ENCODE measurements around the gene C1orf159. TPM values are rescaled to one million over a fixed set of nuclear protein-coding genes. Genes with fewer than 3 reads are reported as not detected.
A peak's percentile ranks its signal among the peaks of the same experiment; 100 is the strongest.
"Not testable (repeated sequence)": the region's sequence is repeated elsewhere in the genome, so short reads cannot be mapped to it uniquely, and the experiment has no call there.

The C1orf159 gene
- total RNA-seq, 1 donor from 2014 or later: 9.8 TPM

DNA sequence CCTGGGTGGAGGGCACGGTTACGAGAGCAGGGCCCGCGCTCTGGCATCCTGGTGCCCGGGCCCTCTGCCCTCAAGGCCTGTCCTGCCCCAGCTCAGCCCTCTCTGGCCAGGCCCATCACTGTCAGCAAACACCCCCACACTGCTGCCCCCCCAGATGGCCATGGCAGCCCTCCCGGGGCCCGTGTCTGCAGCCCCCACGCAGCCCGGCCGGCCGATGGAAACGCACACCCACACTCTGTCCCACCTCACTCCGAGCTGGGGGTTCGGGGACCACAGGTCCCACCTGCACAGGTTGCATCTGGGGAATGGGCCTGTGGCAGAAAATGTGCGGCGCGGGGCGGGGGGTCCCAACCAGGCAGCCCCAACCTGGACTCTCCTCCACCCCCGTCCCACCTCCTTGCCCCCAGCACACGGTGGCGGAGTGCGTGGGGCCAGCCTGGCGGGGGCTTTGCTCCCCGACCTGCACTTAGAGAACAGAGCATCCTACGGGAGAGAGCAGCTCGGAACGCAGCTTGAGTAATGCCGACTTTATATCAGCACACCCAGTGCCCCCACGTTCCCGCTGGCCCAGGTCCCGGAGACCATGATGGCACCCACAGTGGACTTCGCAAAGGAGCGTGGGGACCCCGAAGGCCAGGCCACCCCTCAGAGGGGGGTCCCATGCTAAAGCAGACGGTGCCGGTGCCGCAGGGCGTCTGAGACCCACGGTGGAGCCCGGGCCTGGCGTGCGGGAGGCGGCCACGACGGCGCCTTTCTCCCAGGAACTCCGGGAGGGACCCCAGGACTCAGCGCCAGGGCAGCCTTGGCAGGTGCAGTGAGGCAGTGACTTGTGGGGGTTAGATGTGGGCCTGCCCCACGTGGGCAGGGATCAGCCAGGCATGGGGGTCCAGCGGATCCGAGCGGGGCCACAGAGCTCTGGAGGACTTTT is 34.3 kb downstream of the C1orf159 start:
- DNase-seq (ENCODE audit: low read depth): no peak

DNA sequence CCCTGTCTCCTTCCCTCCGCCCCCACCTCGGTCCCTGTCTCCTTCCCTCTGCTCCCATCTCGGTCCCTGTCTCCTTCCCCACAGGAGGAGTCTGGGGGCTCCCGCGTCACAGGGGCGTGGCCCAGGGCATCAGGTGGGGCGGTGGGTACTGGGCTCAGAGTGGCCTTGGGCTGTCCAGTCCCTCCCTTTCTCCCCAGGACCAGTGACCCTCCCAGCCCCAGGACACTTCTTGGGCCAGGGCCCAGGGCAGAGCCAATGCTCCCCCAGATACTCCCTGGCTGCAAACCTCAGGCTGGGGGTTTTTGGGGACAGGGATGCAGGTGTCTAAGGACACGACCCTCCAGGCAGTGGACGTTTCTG is 35.0 kb downstream of the C1orf159 start:
- no peak for DNase-seq (ENCODE audit: low read depth)

DNA sequence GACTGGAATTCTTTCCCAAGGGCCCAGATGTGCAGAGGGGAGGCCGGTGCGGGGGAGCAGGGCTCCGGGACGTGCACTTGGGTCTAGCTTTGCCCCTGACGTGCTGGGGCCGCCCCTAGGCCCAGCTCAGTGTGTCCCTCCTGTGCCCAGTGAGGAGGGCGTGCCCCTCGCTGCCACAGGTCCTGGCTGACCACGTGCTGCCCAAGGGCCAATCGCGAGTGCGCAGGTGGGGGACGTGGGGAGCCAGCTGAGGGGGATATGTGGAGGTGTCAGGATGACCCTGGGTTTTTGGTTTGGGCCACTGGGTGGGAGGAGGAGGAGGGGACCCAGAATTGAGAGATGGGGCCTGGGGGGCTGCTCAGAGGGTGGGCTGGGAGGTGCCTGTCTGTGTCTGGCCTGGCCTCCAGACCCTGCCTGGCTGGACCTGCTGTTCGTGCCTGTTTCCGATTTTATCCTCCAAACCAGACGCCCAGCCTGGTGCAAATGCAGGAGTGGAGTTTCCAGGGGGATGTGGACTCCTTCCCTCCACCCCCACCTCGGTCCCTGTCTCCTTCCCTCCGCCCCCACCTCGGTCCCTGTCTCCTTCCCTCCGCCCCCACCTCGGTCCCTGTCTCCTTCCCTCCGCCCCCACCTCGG is 35.6 kb downstream of the C1orf159 start:
- peak; percentile 33 for DNase-seq (ENCODE audit: low read depth)

DNA sequence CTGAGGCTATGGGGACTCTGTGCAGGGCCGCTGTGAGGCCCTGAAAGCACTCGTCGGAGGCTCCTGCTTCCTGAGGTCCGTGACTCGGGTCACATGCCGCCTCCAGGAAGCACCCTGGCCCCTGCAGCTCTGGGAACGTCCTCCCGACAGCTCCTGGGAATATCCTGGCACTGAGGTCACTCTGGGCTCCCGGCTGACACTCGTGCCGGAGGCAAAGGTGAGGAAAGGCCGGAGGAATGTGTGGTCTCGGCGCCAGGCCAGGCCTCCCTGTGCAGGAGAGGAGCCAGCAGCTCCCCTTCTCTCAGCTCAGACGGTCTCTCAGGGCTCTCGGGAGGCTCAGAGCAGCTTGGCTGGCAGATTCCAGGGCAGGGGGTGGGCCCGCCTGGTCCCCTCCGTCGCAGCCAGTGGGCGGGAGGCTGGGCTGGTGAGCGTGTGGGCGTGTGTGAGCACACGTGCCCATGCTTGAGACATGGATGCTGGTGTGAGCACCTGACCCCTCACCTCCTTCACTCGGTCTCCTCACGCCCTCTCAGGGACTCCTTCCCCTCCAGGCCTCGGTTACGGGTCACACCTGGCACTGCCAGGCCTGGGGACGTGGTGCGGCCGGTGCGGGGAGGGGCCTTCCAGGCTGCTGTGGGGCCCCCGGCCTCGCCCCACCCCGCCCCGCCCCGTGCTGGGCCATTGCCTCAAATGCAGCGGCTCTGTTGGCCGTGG is 36.3 kb downstream of the C1orf159 start:
- peak; percentile 89 for DNase-seq (ENCODE audit: low read depth)

DNA sequence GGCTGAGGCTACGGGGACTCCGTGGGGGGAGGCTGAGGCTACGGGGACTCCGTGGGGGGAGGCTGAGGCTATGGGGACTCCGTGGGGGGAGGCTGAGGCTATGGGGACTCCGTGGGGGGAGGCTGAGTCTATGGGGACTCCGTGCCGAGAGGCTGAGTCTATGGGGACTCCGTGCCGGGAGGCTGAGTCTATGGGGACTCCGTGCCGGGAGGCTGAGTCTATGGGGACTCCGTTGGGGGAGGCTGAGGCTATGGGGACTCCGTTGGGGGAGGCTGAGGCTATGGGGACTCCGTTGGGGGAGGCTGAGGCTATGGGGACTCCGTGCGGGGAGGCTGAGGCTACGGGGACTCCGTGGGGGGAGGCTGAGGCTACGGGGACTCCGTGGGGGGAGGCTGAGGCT is 38.5 kb downstream of the C1orf159 start:
- DNase-seq (ENCODE audit: low read depth): not testable (repeated sequence)

DNA sequence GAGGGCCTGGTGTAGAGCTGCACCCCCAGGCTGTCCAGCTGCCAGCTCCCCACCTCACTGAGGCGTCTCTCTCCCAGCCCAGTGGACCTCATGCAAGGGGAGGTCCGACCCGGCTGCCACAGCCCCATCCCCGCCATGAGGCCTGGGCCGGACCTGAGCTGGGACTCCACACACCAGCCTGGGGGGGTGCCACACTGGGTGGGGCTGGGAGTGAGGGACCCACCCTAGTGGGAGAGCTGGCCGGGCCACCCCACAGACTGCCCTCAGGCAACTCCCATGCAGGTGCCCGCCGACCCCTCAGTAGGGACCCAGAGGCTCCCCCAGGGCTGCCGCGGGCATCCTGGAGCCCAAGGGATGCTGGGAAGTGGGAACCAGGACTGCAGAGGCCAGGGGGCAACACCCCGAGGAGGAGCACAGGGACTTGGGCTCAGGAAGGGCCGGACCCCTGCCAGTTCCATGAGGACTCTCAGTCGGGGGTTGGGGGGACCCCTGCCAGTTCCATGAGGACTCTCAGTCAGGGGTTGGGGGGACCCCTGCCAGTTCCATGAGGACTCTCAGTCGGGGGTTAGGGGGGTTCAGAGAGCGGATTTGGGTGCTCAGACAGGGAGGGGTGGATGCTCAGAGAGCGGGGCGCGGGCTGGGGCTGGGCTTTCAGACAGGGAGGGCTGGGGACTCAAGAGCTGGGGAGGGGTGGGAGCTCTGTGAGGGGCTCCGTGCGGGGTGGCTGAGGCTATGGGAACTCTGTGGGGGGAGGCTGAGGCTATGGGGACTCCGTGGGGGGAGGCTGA is 40.5 kb downstream of the C1orf159 start:
- no peak for DNase-seq (ENCODE audit: low read depth)

DNA sequence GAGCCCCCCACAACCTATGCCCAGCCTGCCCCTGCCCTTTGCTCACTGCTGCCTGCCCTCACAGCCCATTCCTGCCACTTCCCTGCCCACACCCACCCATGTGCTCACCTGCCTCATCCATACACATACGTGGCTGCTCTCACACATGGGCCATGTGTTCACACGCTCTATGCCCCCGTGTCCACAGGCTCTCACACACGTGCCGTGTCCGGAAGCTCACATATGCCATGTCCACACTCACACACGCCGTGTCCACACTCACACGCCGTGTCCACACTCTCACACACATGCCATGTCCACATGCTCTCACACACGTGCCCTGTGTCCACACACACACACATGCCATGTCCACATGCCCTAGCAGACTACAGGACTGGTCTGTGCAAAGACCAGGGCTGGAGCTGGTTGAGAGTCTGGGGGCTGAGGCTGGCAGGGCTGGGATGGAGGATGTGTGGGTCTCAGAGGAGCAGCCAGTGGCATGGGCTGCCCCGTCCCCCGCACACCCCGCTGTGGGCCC is 41.2 kb downstream of the C1orf159 start:
- no peak for DNase-seq (ENCODE audit: low read depth)

DNA sequence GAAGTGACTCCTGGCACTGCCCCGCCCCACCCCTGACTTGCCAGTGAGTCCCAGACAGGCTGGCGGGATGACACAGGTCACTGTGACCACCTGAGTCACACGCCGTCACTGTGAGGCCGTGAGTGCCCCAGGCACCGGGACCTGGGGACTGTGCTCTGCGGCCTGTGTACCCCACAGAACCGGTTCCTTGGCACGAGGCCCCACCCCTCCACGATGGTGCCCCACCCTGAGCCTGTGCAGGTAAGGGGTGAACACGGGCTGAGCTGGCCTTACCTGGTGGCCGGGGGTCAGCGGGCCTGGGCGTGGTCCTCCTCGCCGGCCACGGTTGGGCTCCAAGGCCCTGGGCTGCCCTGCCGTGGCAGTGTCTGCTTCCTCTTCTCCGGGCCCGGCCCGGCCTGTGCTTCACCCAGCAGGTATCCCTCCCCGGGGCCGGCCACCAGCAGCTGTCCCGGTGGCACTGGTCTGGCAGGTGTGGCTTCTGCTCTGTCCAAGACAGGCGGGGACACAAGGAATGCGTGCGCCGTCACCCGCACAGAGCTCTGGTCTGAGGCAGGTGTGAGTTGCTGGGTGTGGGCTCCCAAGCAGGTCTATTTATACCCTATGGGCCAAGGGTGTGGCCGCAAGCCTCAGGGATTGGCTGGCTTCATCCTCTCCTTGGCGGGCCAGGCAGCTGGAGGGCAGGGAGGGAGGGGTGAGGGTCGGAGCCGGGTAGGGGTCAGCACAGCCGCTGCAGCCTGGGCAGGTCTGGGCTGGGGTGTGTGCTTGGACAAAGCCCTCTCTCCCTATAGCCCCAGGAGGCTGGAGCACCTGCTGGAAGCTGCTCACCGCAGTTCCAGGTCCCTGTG is 41.9 kb downstream of the C1orf159 start, which contains the start of gene RNF223:
TSS of gene RNF223 (minus strand) at position 564 of the 845 bp plus-strand sequence. CDS start 1,740 bp downstream, outside the sequence.
- DNase-seq (ENCODE audit: low read depth): no peak

DNA sequence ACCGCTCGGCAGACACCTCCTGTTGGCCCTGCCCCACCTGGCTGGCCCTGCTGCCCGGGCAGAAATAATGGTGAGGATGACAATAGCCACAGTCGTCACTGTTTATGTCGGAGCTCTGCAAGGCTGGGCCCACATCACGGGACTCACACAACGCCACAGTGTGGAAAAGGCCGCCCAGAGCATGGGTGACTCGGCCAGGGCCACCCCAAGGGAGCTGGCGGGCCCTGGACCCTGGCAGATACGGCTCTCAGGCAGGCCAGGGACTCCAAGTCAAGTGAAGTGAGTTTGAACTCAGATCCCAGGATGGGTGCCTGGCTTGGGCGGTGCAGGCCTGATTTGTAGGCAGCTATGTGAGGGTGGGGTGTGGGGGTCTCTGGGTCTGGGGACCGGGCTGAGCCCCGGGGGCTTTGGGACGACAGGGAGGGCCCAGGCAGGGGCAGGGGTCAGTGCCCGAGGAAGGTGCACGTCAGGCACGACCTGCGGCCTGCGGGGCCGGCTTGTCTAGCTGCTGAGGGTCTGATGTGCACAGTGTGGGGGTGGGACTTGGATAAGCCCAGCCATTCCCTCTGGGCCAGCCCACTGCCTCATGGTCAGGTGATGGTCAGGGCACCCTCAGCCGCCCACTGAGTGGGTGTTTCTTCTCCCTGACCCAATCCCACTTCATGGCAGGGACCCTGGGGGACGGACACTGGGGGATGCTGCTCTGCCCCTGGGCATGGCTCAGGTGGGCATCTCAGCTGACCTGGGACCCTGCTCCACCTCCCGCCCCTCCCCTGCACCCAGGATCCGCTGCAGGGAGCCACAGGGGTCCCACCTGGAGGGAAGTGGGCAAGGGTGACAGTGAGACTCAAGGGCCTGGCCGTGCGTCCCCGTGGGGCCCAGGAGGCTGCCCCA is 42.8 kb downstream of the C1orf159 start:
- DNase-seq (ENCODE audit: low read depth): no peak

DNA sequence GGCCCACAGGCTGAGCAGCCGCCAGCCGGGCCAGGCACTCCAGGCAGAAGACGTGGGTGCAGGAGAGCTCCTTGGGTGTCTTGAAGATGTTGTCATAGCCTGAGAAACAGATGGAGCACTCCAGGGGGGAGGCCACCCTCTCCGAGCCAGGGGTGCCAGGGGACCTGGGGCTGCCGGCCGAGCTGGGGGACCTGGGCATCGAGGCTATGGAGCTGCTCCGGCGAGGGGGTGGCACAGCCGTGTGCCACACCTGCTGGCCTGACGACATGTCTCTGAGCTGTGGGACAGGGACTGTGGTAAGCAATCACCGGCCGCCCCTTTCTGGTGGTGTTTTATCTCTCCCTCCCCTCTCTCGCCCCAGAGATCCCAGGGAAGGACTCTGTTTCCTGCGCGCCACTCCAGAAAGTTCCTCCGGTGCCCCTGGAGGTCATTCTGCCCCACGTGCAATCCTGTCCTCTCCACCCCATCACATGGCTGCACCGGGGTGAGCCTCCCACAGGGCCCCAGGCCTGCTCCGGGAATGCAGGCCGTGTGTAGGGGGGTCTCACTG is 43.5 kb downstream of the C1orf159 start:
- no peak for DNase-seq (ENCODE audit: low read depth)

DNA sequence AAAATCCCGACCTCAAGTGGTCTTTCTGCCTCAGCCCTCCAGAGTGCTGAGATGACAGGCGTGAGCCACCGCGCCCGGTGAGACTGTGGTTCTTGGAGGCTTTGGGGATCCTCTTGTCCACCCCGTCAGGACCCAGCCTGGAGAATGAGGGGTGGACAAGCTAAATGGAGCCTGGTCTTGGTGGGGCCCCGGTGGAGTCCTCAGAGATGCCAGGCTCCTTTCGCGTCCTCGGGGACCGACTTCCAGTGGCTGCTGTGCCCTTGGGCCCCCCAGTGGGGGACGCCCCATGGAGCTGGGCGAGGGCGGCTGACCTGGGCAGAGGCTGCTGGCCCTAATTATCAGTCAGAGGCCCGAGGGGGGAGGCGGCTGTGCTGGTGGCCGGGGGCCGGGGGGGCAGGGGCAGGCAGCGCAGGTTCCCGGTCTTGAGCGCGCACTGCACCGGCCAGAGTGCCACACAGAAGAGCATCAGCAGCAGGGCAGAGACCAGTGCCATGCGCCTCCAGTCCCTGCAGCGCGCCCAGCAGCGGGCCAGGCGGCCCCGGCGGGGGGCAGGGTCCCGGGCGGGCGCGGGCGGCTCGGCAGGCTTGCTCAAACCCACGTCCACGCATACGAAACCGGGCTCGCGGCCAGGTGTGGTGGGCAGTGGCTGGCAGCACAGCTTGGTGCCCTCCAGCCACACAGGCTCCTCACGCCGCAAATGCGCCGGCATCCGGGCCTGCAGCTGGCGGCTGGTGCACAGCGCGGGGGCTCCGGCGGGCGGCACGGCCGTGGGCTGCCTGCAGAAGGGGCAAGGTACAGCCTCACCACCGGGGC is 44.2 kb downstream of the C1orf159 start:
- DNase-seq (ENCODE audit: low read depth): no peak

DNA sequence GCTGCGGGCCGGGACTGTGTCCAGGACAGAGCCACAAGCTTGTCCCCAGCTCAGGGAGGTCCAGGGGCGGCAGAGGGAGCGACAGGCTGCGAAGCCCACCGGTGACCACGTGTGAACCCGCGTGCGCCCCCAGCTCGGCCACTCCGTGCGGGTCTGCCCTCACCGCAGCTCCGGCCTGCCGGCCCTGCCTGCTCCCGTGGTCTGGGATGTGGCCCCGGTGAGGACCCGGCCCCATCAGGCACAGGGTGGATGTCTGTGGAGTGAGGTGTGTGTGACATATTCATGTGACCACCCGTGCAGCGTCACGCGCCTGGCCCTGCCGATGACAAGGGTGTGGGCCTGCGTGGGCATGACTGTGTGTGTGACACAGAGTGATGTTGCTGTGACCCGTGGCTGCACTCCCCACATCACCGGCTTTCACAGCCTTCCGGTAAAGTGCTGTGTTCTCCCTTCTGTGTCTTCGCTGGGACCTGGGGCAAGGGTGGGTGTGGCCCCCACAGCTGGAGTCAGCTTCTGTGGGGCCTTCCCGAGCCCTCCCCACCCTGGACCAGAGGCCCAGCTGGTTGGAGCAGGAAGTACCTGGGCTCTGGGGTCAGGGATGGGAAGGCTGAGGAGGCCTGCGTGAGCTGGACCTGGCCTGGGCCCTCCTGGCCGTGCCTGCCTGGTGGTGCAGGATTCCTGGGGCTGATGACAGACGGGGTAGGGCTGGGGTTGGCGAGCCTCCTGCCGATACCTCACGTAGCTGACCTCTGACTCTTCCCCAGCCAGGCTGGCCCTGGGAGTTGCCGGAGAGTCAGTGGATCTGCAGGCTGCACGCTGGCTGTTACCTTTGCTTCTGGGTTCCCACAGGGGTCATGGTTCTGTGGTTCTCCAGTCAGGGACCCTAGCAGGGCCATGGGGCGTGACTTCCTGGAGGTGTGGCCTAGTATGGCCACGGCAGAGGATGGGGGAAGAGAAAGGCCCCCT is 45.9 kb downstream of the C1orf159 start:
- peak; percentile 21 for DNase-seq (ENCODE audit: low read depth)

DNA sequence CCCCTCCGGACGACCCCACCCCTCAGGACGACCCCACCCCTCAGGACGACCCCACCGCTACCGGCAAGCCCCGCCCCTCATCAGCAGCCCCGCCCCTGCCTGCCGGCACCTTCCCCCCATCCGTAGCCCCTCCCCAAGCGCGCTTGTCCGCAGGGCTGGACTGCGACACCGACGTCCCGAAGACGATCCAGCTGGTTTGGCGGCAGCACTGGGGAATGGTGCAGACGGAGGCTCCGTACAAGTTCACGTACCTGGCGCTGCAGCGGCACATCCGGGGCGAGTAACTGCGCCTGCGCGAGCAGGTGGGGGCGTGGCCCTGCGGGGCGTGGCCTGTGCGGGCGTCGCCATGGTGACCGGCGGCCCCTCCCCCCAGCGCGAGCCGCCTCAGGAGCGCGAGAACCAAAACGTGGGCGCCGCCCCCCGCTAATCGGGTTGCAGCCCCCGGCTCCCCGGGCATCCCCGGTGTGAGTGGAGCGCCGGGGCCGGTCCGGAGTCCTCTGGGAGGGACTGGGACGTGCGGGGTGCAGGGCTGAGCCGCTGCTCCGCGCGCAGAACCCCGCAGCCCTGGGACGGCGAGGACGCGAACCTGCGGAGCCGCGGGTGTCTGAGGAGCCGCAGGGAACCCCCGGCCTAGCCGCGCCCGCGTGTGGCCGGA is 46.7 kb downstream of the C1orf159 start:
- peak; percentile 40 for DNase-seq (ENCODE audit: low read depth)

DNA sequence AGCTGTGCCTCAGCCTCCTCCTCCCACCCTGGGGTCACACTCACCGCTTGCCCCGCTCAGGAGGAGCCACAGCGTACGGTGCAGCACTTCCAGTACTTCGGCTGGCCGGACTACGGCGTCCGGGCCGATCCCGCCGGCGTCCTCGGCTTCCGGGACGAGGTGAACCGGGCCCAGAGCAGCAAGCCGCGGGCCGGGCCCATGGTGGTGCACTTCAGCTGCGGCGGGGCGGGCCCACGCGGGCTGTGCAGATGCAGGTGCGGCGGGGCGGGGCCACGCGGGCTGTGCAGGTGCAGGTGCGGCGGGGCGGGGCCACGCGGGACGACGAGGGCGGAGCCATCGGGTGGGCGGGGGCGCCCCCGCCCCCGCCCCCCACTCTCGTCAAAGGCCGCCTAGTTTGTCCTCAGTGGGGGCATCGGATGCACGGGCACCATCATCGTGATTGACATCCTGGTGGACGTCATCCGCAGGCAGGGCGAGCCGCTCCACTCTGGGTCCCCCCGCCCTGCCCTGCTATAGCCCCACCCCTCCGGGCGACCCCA is 47.3 kb downstream of the C1orf159 start:
- no peak for DNase-seq (ENCODE audit: low read depth)

DNA sequence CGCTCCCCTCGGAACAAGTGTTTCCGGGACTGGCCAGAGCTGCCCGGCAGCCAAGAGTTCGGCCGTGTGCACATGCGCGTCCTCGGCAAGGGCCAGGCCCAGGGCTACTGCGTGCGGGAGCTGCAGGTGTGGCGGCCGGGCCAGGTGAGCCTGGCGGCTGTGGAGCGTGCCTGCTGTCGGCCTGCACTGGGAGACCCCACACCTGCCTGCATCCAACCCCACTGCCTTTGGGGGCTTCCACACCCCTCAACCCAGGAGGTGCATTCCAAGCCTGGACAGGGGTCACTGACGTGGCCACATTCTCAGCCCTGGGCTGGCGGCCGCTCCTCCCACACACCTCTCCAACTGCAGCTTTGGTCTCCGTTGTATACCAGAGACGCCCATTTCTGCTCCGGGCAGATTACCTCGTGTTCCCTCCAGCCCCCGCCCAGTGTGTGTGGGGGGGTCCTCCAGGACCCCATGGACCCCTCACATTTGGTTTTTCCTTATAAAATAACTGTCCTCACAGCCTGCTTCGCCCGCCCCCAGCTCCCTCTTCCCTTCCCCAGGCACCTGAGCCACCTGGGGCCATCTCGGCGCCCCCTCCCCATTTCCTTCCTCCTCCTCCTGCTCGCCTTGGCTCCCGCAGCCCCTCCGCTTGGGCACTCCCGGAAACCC is 47.9 kb downstream of the C1orf159 start:
- DNase-seq (ENCODE audit: low read depth): no peak

All from renal cortical epithelial cell (primary cell).